Measurements from ENCODE around the gene PRKN. TPM values are rescaled to one million over a fixed set of nuclear protein-coding genes. Genes with fewer than 3 reads are reported as not detected.

PRKN gene
- total RNA-seq, 1 donor from 2014 or later: not detected

- intact Hi-C loops (cut with micrococcal nuclease): no loop called here
- DNase-seq (ENCODE audit: low spot score): no peak
- Mint-ChIP-seq H3K27me3 (ENCODE audit: low read depth) (no peaks in the 10 kb centered on the region), H3K36me3 (ENCODE audit: low read depth) (no peaks in the 10 kb centered on the region), H3K4me3 (ENCODE audit: low read depth) (no peak overlapping the region), H3K9me3 (peaks cover 4% of the 10 kb centered on the region), H3K27ac (no peak overlapping the region), H3K4me1 (ENCODE audit: low read depth) (peaks cover 16% of the 10 kb centered on the region)
These were observed 580.3 kb downstream of the PRKN start for GRCh38 chr6:162147281-162147680.

GRCh38 chr6:162140251-162140852 is 587.2 kb downstream of the PRKN start:
- Mint-ChIP-seq H3K27me3 (ENCODE audit: low read depth) (no peaks in the 10 kb centered on the region), H3K4me1 (ENCODE audit: low read depth) (no peaks in the 10 kb centered on the region), H3K4me3 (ENCODE audit: low read depth) (no peak overlapping the region), H3K36me3 (ENCODE audit: low read depth) (peaks cover 5% of the 10 kb centered on the region), H3K27ac (no peak overlapping the region), H3K9me3 (peaks cover 25% of the 10 kb centered on the region)
- no peak for DNase-seq (ENCODE audit: low spot score)
- intact Hi-C loops (cut with micrococcal nuclease): no loop called here

- intact Hi-C loops (cut with micrococcal nuclease): no loop called here
- Mint-ChIP-seq H3K9me3 (peaks cover 5% of the 10 kb centered on the region), H3K36me3 (ENCODE audit: low read depth) (no peaks in the 10 kb centered on the region), H3K27me3 (ENCODE audit: low read depth) (no peaks in the 10 kb centered on the region), H3K4me1 (ENCODE audit: low read depth) (no peaks in the 10 kb centered on the region), H3K27ac (no peak overlapping the region), H3K4me3 (ENCODE audit: low read depth) (no peak overlapping the region)
- DNase-seq (ENCODE audit: low spot score): no peak
These were observed 601.9 kb downstream of the PRKN start for GRCh38 chr6:162125659-162126058.

GRCh38 chr6:162124710-162125435 is 602.7 kb downstream of the PRKN start:
- no peak overlapping the region for H3K4me3 Mint-ChIP-seq (ENCODE audit: low read depth)
- no peak overlapping the region for H3K27ac Mint-ChIP-seq
- DNase-seq (ENCODE audit: low spot score): no peak
- intact Hi-C loops (cut with micrococcal nuclease): no loop called here
- H3K4me1 Mint-ChIP-seq (ENCODE audit: low read depth): no peaks in the 10 kb centered on the region
- peaks cover 5% of the 10 kb centered on the region for H3K9me3 Mint-ChIP-seq
- H3K36me3 Mint-ChIP-seq (ENCODE audit: low read depth): no peaks in the 10 kb centered on the region
- no peaks in the 10 kb centered on the region for H3K27me3 Mint-ChIP-seq (ENCODE audit: low read depth)

GRCh38 chr6:162123797-162124196 is 603.8 kb downstream of the PRKN start:
- Mint-ChIP-seq H3K27ac (no peak overlapping the region), H3K27me3 (ENCODE audit: low read depth) (no peaks in the 10 kb centered on the region), H3K4me3 (ENCODE audit: low read depth) (no peak overlapping the region), H3K36me3 (ENCODE audit: low read depth) (no peaks in the 10 kb centered on the region), H3K4me1 (ENCODE audit: low read depth) (peaks cover 7% of the 10 kb centered on the region), H3K9me3 (peaks cover 5% of the 10 kb centered on the region)
- intact Hi-C loops (cut with micrococcal nuclease): no loop called here
- no peak for DNase-seq (ENCODE audit: low spot score)

GRCh38 chr6:162119341-162119740 is 608.2 kb downstream of the PRKN start:
- H3K4me3 Mint-ChIP-seq (ENCODE audit: low read depth): no peak overlapping the region
- no peaks in the 10 kb centered on the region for H3K9me3 Mint-ChIP-seq
- intact Hi-C loops (cut with micrococcal nuclease): loop anchor here (2.0 kb wide), 1 partner anchor 31 kb away; no protein-coding TSS in a partner anchor
- no peaks in the 10 kb centered on the region for H3K27me3 Mint-ChIP-seq (ENCODE audit: low read depth)
- H3K4me1 Mint-ChIP-seq (ENCODE audit: low read depth): peaks cover 7% of the 10 kb centered on the region
- no peak overlapping the region for H3K27ac Mint-ChIP-seq
- H3K36me3 Mint-ChIP-seq (ENCODE audit: low read depth): no peaks in the 10 kb centered on the region
- no peak for DNase-seq (ENCODE audit: low spot score)

GRCh38 chr6:162118706-162119105 is 608.9 kb downstream of the PRKN start:
- no peak overlapping the region for H3K4me3 Mint-ChIP-seq (ENCODE audit: low read depth)
- peaks cover 7% of the 10 kb centered on the region for H3K4me1 Mint-ChIP-seq (ENCODE audit: low read depth)
- no peaks in the 10 kb centered on the region for H3K27me3 Mint-ChIP-seq (ENCODE audit: low read depth)
- intact Hi-C loops (cut with micrococcal nuclease): loop anchor here (2.0 kb wide), 1 partner anchor 32 kb away; no protein-coding TSS in a partner anchor
- no peak for DNase-seq (ENCODE audit: low spot score)
- H3K27ac Mint-ChIP-seq: no peak overlapping the region
- H3K9me3 Mint-ChIP-seq: no peaks in the 10 kb centered on the region
- no peaks in the 10 kb centered on the region for H3K36me3 Mint-ChIP-seq (ENCODE audit: low read depth)

- Mint-ChIP-seq H3K4me1 (ENCODE audit: low read depth) (peaks cover 7% of the 10 kb centered on the region), H3K36me3 (ENCODE audit: low read depth) (no peaks in the 10 kb centered on the region), H3K27ac (no peak overlapping the region), H3K9me3 (peaks cover 3% of the 10 kb centered on the region), H3K4me3 (ENCODE audit: low read depth) (no peak overlapping the region), H3K27me3 (ENCODE audit: low read depth) (no peaks in the 10 kb centered on the region)
- DNase-seq (ENCODE audit: low spot score): no peak
- intact Hi-C loops (cut with micrococcal nuclease): no loop called here
These were observed 610.6 kb downstream of the PRKN start for GRCh38 chr6:162116902-162117525.

GRCh38 chr6:162109480-162110050 is 618.0 kb downstream of the PRKN start:
- Mint-ChIP-seq H3K27ac (no peak overlapping the region), H3K4me1 (ENCODE audit: low read depth) (peaks cover 12% of the 10 kb centered on the region), H3K27me3 (ENCODE audit: low read depth) (no peaks in the 10 kb centered on the region), H3K36me3 (ENCODE audit: low read depth) (no peaks in the 10 kb centered on the region), H3K4me3 (ENCODE audit: low read depth) (no peak overlapping the region), H3K9me3 (peaks cover 3% of the 10 kb centered on the region)
- intact Hi-C loops (cut with micrococcal nuclease): loop anchor here (1.0 to 5.0 kb wide), 3 partner anchors 10 to 79 kb away; no protein-coding TSS in a partner anchor
- no peak for DNase-seq (ENCODE audit: low spot score)

GRCh38 chr6:162108041-162108440 is 619.5 kb downstream of the PRKN start:
- H3K27me3 Mint-ChIP-seq (ENCODE audit: low read depth): no peaks in the 10 kb centered on the region
- no peaks in the 10 kb centered on the region for H3K36me3 Mint-ChIP-seq (ENCODE audit: low read depth)
- peaks cover 12% of the 10 kb centered on the region for H3K4me1 Mint-ChIP-seq (ENCODE audit: low read depth)
- H3K9me3 Mint-ChIP-seq: no peaks in the 10 kb centered on the region
- intact Hi-C loops (cut with micrococcal nuclease): loop anchor here (5.0 kb wide), 1 partner anchor 44 kb away; no protein-coding TSS in a partner anchor
- DNase-seq (ENCODE audit: low spot score): no peak
- no peak overlapping the region for H3K4me3 Mint-ChIP-seq (ENCODE audit: low read depth)
- no peak overlapping the region for H3K27ac Mint-ChIP-seq

- Mint-ChIP-seq H3K4me3 (ENCODE audit: low read depth) (no peak overlapping the region), H3K9me3 (peaks cover 9% of the 10 kb centered on the region), H3K27me3 (ENCODE audit: low read depth) (no peaks in the 10 kb centered on the region), H3K4me1 (ENCODE audit: low read depth) (peaks cover 5% of the 10 kb centered on the region), H3K27ac (peak overlapping the region; percentile 7), H3K36me3 (ENCODE audit: low read depth) (no peaks in the 10 kb centered on the region)
- no peak for DNase-seq (ENCODE audit: low spot score)
- intact Hi-C loops (cut with micrococcal nuclease): no loop called here
These were observed 627.5 kb downstream of the PRKN start for GRCh38 chr6:162100096-162100495.

GRCh38 chr6:162099685-162100084 is 627.9 kb downstream of the PRKN start:
- peaks cover 5% of the 10 kb centered on the region for H3K4me1 Mint-ChIP-seq (ENCODE audit: low read depth)
- H3K9me3 Mint-ChIP-seq: peaks cover 9% of the 10 kb centered on the region
- no peaks in the 10 kb centered on the region for H3K27me3 Mint-ChIP-seq (ENCODE audit: low read depth)
- H3K27ac Mint-ChIP-seq: peak overlapping the region; percentile 7
- H3K4me3 Mint-ChIP-seq (ENCODE audit: low read depth): no peak overlapping the region
- intact Hi-C loops (cut with micrococcal nuclease): loop anchor here (1.0 kb wide), 1 partner anchor 10 kb away; no protein-coding TSS in a partner anchor
- H3K36me3 Mint-ChIP-seq (ENCODE audit: low read depth): no peaks in the 10 kb centered on the region
- DNase-seq (ENCODE audit: low spot score): no peak
